RWPE2 (cell line): ENCODE data around the gene FAM227A.
"Not testable (repeated sequence)": the region's sequence is repeated elsewhere in the genome, so short reads cannot be mapped to it uniquely, and the experiment has no call there.

Experiments
- ATAC-seq: fragments of 200-7000 bp; cut with Tn5 transposase; 3 replicates; pipeline ENCODE4 v1.9.1; 2021; ENCODE audit warnings: low read depth
- DNase-seq: peaks from one replicate; pipeline ENCODE4 v3.0.0-alpha.2; 2020; ENCODE audit warnings: low spot score
- H3K27ac ChIP-seq: fragments of 450-650 bp; 2 replicates; pipeline ENCODE4 v1.5.1; 2017; ENCODE audit warnings: mild to moderate bottlenecking; ENCODE audit not compliant: poor library complexity, severe bottlenecking
- H3K27me3 ChIP-seq: fragments of 250-450 bp; sonication (Bioruptor Pico); 2 replicates; pipeline ENCODE4 v1.5.1; 2021; ENCODE audit warnings: mild to moderate bottlenecking, moderate library complexity; ENCODE audit not compliant: insufficient read depth, poor library complexity, severe bottlenecking
- H3K36me3 ChIP-seq: fragments of 250-450 bp; sonication (Bioruptor Pico); 2 replicates; pipeline ENCODE4 v1.5.1; 2020; ENCODE audit warnings: low read depth, mild to moderate bottlenecking, moderate library complexity
- H3K4me1 ChIP-seq: fragments of 250-450 bp; sonication (Bioruptor Pico); 2 replicates; pipeline ENCODE4 v1.5.1; 2021; ENCODE audit warnings: mild to moderate bottlenecking, moderate library complexity; ENCODE audit not compliant: insufficient read depth, poor library complexity, severe bottlenecking
- H3K4me3 ChIP-seq: fragments of 250-450 bp; sonication (Bioruptor Pico); 2 replicates; pipeline ENCODE4 v1.5.1; 2021; ENCODE audit warnings: mild to moderate bottlenecking, moderate library complexity; ENCODE audit not compliant: severe bottlenecking
- H3K9me3 ChIP-seq: fragments of 250-450 bp; sonication (Bioruptor Pico); 2 replicates; pipeline ENCODE4 v1.5.1; 2021; ENCODE audit warnings: mild to moderate bottlenecking, moderate library complexity; ENCODE audit not compliant: severe bottlenecking
- CTCF ChIP-seq: fragments of 450-650 bp; IDR thresholded peaks from one replicate; pipeline ENCODE4 v1.5.1; 2017; ENCODE audit warnings: mild to moderate bottlenecking, moderate library complexity; ENCODE audit not compliant: poor library complexity, severe bottlenecking

Gene FAM227A

DNA sequence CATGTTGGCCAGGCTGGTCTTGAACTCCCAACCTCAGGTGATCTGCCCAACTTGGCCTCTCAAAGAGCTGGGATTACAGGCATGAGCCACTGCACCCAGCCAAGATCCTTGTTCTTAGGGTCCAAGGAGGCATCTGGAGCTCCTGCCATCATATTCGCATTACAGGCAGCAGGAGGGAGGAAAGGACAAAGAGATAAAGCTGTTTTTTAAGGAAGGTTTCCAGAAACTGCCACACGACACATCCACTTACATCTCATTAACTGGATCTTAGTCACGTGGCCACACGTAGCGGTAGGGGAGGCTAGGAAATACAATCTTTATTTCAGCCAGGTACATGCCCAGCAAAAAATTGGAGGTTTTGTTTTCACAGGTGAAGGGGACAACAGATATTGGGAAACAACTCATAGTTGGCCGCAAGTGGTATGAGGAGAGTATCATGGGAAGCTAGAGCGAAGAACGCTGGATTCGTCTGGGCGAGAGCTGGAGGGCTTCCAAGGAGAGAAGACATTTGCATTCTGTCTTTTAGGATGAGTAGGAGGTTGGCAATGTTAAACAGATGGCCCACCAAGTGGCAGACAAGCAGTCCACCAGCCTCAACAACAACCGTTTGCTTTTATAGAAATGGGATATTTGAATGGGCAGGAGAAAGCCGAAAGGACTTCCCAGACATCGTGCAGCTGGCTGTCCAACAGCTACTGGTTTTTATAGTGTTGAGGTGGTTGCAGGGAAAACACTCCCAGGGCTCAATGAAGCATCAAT lies 47.0 kb downstream of the FAM227A start:
- H3K4me3 ChIP-seq, result no peak overlapping the region
- H3K27ac ChIP-seq, result no peak overlapping the region
- no peaks in the 10 kb centered on the region for H3K9me3 ChIP-seq
- no peaks in the 10 kb centered on the region for H3K36me3 ChIP-seq
- no peak for TF ChIP-seq CTCF
- no peaks in the 10 kb centered on the region for H3K4me1 ChIP-seq
- DNase-seq, result no peak
- ATAC-seq, result no peak
- H3K27me3 ChIP-seq, result no peaks in the 10 kb centered on the region

- no peak overlapping the region for H3K27ac ChIP-seq
- no peak for DNase-seq
- H3K9me3 ChIP-seq, result no peaks in the 10 kb centered on the region
- H3K36me3 ChIP-seq, result no peaks in the 10 kb centered on the region
- no peak overlapping the region for H3K4me3 ChIP-seq
- no peaks in the 10 kb centered on the region for H3K4me1 ChIP-seq
- ATAC-seq, result no peak
- H3K27me3 ChIP-seq, result no peaks in the 10 kb centered on the region
- TF ChIP-seq CTCF, result no peak
Observed at GRCh38 chr22:38607680-38608079, 48.5 kb downstream of the FAM227A start.

GRCh38 chr22:38602166-38602565 lies 54.0 kb downstream of the FAM227A start:
- H3K36me3 ChIP-seq, result no peaks in the 10 kb centered on the region
- ATAC-seq (no peak), DNase-seq (no peak)
- H3K4me3 ChIP-seq, result no peak overlapping the region
- H3K27me3 ChIP-seq, result no peaks in the 10 kb centered on the region
- no peak overlapping the region for H3K27ac ChIP-seq
- H3K9me3 ChIP-seq, result no peaks in the 10 kb centered on the region
- H3K4me1 ChIP-seq, result no peaks in the 10 kb centered on the region
- TF ChIP-seq CTCF, result no peak

- no peaks in the 10 kb centered on the region for H3K36me3 ChIP-seq
- H3K9me3 ChIP-seq, result no peaks in the 10 kb centered on the region
- H3K4me3 ChIP-seq, result no peak overlapping the region
- H3K4me1 ChIP-seq, result no peaks in the 10 kb centered on the region
- TF ChIP-seq CTCF, result no peak
- no peak for ATAC-seq
- no peak overlapping the region for H3K27ac ChIP-seq
- no peaks in the 10 kb centered on the region for H3K27me3 ChIP-seq
- no peak for DNase-seq
Observed at GRCh38 chr22:38601221-38601764, 54.9 kb downstream of the FAM227A start.

GRCh38 chr22:38599466-38599865 lies 56.7 kb downstream of the FAM227A start:
- Histone ChIP-seq H3K27me3 (no peaks in the 10 kb centered on the region), H3K4me1 (no peaks in the 10 kb centered on the region), H3K36me3 (no peaks in the 10 kb centered on the region), H3K4me3 (no peak overlapping the region), H3K27ac (no peak overlapping the region), H3K9me3 (no peaks in the 10 kb centered on the region)
- no peak for TF ChIP-seq CTCF
- no peak for DNase-seq
- ATAC-seq, result no peak

- H3K36me3 ChIP-seq, H3K4me3 ChIP-seq, ATAC-seq, DNase-seq, H3K9me3 ChIP-seq, H3K27me3 ChIP-seq, H3K4me1 ChIP-seq, H3K27ac ChIP-seq: not testable (repeated sequence)
Observed at GRCh38 chr22:38582923-38583322, 73.3 kb downstream of the FAM227A start.
